Fibroblast of mammary gland (primary cell): ENCODE results near the gene KDM4B.

ENCODE experiments used
- DNase-seq: peaks from one replicate; pipeline ENCODE4 v3.0.0-alpha.2; 2010; ENCODE audit warnings: low read depth
- H3K4me3 ChIP-seq: 2 replicates; pipeline ENCODE4 v1.5.1; 2011; ENCODE audit warnings: low read depth, mild to moderate bottlenecking, low read length, moderate library complexity; ENCODE audit not compliant: control insufficient read depth
- CTCF ChIP-seq: conservative IDR thresholded peaks from 2 replicates; pipeline ENCODE4 v1.5.1; 2011; ENCODE audit warnings: low read depth, low read length, inconsistent platforms; ENCODE audit not compliant: control insufficient read depth, insufficient read depth

The KDM4B gene

DNA sequence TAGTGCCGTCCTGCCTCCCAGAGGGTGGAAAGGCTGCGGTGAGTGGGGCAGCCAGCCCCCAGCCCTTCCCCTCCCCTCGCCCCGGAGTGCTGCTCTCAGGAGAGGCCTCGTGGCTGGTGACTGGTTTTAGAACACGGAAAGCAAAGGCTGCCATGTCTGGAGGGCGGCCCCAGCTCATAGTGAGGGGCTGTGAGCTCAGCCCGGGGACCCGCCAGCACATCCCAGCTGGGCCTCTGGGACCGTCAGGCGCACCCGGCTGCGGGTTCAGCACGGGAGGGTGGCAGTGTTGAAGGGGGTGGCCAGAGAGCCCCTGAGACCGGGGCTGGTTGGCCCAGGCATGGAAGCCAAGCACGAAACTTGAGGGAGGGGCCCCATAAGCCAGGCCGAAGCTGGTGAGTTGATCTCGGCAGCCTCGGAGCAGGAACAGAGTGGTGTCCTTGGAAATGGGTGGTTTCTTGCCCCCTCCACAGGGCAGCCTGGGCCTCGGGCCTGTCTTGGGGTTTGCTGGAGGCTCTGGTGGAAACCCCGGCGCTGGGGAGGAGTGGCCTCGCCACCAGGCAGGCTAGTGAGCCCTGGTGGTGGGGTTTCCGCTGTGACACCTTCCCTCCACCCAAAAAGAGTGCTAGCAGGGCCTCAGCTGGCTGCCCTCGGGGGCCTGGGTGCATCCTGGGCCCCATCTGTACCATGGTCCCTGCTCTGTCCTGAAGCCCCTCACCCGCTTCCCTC is 157.7 kb downstream of the KDM4B start:
- no peak for TF ChIP-seq CTCF
- no peak overlapping the region for H3K4me3 ChIP-seq
- no peak for DNase-seq

GRCh38 chr19:5127717-5128116 is 158.8 kb downstream of the KDM4B start:
- no peak for TF ChIP-seq CTCF
- no peak for DNase-seq
- no peak overlapping the region for H3K4me3 ChIP-seq

DNA sequence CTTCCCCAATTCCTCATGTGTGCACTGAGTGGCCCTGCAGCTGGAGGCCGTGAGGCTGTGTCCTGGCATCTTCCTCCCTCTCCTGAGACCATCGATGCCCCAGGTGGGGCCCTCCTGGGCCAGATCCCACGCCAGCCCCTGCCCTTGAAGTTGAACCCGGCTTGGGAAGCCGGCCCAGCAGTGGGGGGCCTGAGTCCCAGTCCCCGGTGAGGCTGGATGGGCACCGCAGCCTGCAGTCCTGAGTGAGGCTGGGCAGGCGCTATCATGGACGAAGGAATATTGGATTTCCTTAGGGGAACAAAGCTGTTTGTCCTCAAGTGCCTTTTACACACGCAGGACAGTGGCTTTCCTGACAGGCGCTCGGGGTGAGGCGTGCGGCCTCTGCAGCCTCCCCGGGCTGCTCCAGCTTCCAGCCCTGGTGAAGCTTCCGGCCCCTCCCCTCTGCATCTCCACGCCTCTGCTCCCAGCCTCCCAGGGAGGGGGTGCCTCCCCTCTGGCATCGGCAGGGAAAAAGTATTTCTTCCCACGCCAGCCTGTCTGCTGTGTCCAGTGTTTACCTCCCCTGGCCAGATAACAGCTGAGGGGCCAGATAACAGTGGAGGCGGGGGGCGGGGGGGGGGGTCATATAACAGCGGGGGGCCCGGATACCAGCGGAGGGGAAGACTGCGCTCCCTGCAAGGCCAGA is 159.5 kb downstream of the KDM4B start:
- peak; percentile 39 for DNase-seq
- H3K4me3 ChIP-seq: no peak overlapping the region
- TF ChIP-seq CTCF: no peak

GRCh38 chr19:5128936-5129389 is 160.1 kb downstream of the KDM4B start:
- H3K4me3 ChIP-seq: no peak overlapping the region
- no peak for DNase-seq
- no peak for TF ChIP-seq CTCF

DNA sequence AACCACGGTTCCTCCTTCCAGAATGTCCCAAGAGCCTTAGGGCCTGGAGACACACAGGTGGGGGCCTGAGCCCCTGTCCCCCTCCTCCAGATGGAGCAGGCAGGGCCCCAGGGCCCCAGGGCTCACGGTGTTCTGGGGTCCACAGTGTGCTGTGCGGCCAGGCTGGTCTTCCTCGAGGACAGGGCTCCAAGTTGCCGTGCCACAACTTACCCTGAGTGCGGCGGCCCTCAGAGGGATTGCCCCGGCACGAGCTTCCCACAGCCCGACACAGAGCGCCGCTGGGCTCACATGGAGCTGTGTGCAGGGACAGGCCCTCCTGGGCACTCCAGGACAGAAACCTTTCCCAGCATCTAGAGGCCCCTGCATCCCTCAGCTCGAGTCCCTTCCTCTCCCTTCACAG is 160.8 kb downstream of the KDM4B start:
- no peak overlapping the region for H3K4me3 ChIP-seq
- no peak for DNase-seq
- TF ChIP-seq CTCF: no peak

GRCh38 chr19:5130371-5131030 is 161.6 kb downstream of the KDM4B start:
- H3K4me3 ChIP-seq: no peak overlapping the region
- TF ChIP-seq CTCF: no peak
- DNase-seq: no peak
